ENCODE measurements around the gene CD151. TPM values are rescaled to one million over a fixed set of nuclear protein-coding genes. Genes with fewer than 3 reads are reported as not detected.

The CD151 gene
- total and polyA plus RNA-seq, 5 experiments from 2014 or later, result 9.4 to 24.3 (median 11.2) TPM

GRCh38 chr11:866481-866880, 33.7 kb downstream of the CD151 start:
- ATAC-seq, result no peak
- no peaks in the 10 kb centered on the region for H3K27me3 Mint-ChIP-seq
- H3K4me3 Mint-ChIP-seq, result no peak overlapping the region
- no peaks in the 10 kb centered on the region for H3K9me3 Mint-ChIP-seq
- DNase-seq, result no peak
- POLR2A ChIA-PET, result interaction anchor here (0.6 kb wide), 1 partner anchor 27 kb away, joined by 3 read pairs; no protein-coding TSS in a partner anchor
- peak overlapping the region in 1 of 10 donors; percentile 40 for H3K27ac Mint-ChIP-seq
- peaks cover 0 to 5% (median 0%) of the 10 kb centered on the region in 3 donors for H3K36me3 Mint-ChIP-seq
- peaks cover 0 to 1% (median 0%) of the 10 kb centered on the region in 4 donors for H3K4me1 Mint-ChIP-seq

GRCh38 chr11:867856-868358, 35.2 kb downstream of the CD151 start:
- DNase-seq, result no peak
- H3K9me3 Mint-ChIP-seq, result no peaks in the 10 kb centered on the region
- POLR2A ChIA-PET, result no interaction called here
- no peak overlapping the region for H3K4me3 Mint-ChIP-seq
- peaks cover 0 to 5% (median 0%) of the 10 kb centered on the region in 3 donors for H3K36me3 Mint-ChIP-seq
- no peaks in the 10 kb centered on the region for H3K27me3 Mint-ChIP-seq
- H3K4me1 Mint-ChIP-seq, result no peaks in the 10 kb centered on the region
- H3K27ac Mint-ChIP-seq, result peak overlapping the region in 1 of 10 donors; percentile 6
- ATAC-seq, result no peak

GRCh38 chr11:868394-868793, 35.6 kb downstream of the CD151 start:
- H3K4me3 Mint-ChIP-seq, result no peak overlapping the region
- H3K27me3 Mint-ChIP-seq, result no peaks in the 10 kb centered on the region
- H3K27ac Mint-ChIP-seq, result no peak overlapping the region
- POLR2A ChIA-PET, result no interaction called here
- DNase-seq (no peak), ATAC-seq (no peak)
- peaks cover 0 to 5% (median 0%) of the 10 kb centered on the region in 3 donors for H3K36me3 Mint-ChIP-seq
- H3K4me1 Mint-ChIP-seq, result no peaks in the 10 kb centered on the region
- no peaks in the 10 kb centered on the region for H3K9me3 Mint-ChIP-seq

GRCh38 chr11:868802-869201, 36.0 kb downstream of the CD151 start:
- no peaks in the 10 kb centered on the region for H3K9me3 Mint-ChIP-seq
- DNase-seq (no peak), ATAC-seq (no peak)
- no peaks in the 10 kb centered on the region for H3K27me3 Mint-ChIP-seq
- POLR2A ChIA-PET, result no interaction called here
- H3K4me3 Mint-ChIP-seq, result no peak overlapping the region
- H3K36me3 Mint-ChIP-seq, result peaks cover 0 to 5% (median 1%) of the 10 kb centered on the region in 3 donors
- H3K27ac Mint-ChIP-seq, result no peak overlapping the region
- H3K4me1 Mint-ChIP-seq, result peaks cover 0 to 2% (median 0%) of the 10 kb centered on the region in 4 donors

GRCh38 chr11:869399-870126, 36.8 kb downstream of the CD151 start:
- H3K27ac Mint-ChIP-seq, result no peak overlapping the region
- POLR2A ChIA-PET, result no interaction called here
- DNase-seq, result no peak
- H3K4me3 Mint-ChIP-seq, result no peak overlapping the region
- H3K9me3 Mint-ChIP-seq, result no peaks in the 10 kb centered on the region
- ATAC-seq, result no peak
- H3K27me3 Mint-ChIP-seq, result no peaks in the 10 kb centered on the region
- H3K4me1 Mint-ChIP-seq, result peaks cover 0 to 2% (median 0%) of the 10 kb centered on the region in 4 donors
- peaks cover 0 to 6% (median 3%) of the 10 kb centered on the region in 3 donors for H3K36me3 Mint-ChIP-seq

- no peaks in the 10 kb centered on the region for H3K27me3 Mint-ChIP-seq
- H3K4me3 Mint-ChIP-seq, result no peak overlapping the region
- ATAC-seq (no peak), DNase-seq (no peak)
- H3K36me3 Mint-ChIP-seq, result peaks cover 0 to 6% (median 3%) of the 10 kb centered on the region in 3 donors
- H3K9me3 Mint-ChIP-seq, result no peaks in the 10 kb centered on the region
- peaks cover 0 to 2% (median 0%) of the 10 kb centered on the region in 4 donors for H3K4me1 Mint-ChIP-seq
- no peak overlapping the region for H3K27ac Mint-ChIP-seq
- POLR2A ChIA-PET, result no interaction called here
These were observed 37.3 kb downstream of the CD151 start for GRCh38 chr11:870127-870413.

GRCh38 chr11:870418-870817, 37.7 kb downstream of the CD151 start:
- DNase-seq (no peak), ATAC-seq (no peak)
- Mint-ChIP-seq H3K4me1 (peaks cover 0 to 2% (median 0%) of the 10 kb centered on the region in 4 donors), H3K27me3 (no peaks in the 10 kb centered on the region), H3K27ac (no peak overlapping the region), H3K9me3 (no peaks in the 10 kb centered on the region), H3K4me3 (no peak overlapping the region), H3K36me3 (peaks cover 0 to 7% (median 3%) of the 10 kb centered on the region in 3 donors)
- POLR2A ChIA-PET, result no interaction called here

GRCh38 chr11:871472-871871, 38.7 kb downstream of the CD151 start:
- Mint-ChIP-seq H3K4me1 (peaks cover 0 to 4% (median 0%) of the 10 kb centered on the region in 4 donors), H3K4me3 (no peak overlapping the region), H3K36me3 (peaks cover 0 to 14% (median 3%) of the 10 kb centered on the region in 3 donors), H3K27ac (no peak overlapping the region), H3K9me3 (no peaks in the 10 kb centered on the region), H3K27me3 (no peaks in the 10 kb centered on the region)
- POLR2A ChIA-PET, result no interaction called here
- ATAC-seq (no peak), DNase-seq (no peak)

- POLR2A ChIA-PET, result no interaction called here
These were observed 40.0 kb downstream of the CD151 start for GRCh38 chr11:872799-873198.

GRCh38 chr11:873706-874105, 41.0 kb downstream of the CD151 start:
- Mint-ChIP-seq H3K27ac (peak overlapping the region in 1 of 10 donors; percentile 62), H3K27me3 (no peaks in the 10 kb centered on the region), H3K4me3 (no peak overlapping the region), H3K4me1 (peaks cover 0 to 4% (median 0%) of the 10 kb centered on the region in 4 donors), H3K9me3 (no peaks in the 10 kb centered on the region), H3K36me3 (peaks cover 0 to 13% (median 5%) of the 10 kb centered on the region in 3 donors)
- DNase-seq (no peak), ATAC-seq (no peak)
- POLR2A ChIA-PET, result no interaction called here

More at GRCh38 chr11:872799-873198, 40.0 kb downstream of the CD151 start:
- DNase-seq (no peak), ATAC-seq (no peak)
- no peak overlapping the region for H3K4me3 Mint-ChIP-seq
- H3K36me3 Mint-ChIP-seq, result peaks cover 0 to 16% (median 4%) of the 10 kb centered on the region in 3 donors
- peaks cover 0 to 4% (median 0%) of the 10 kb centered on the region in 4 donors for H3K4me1 Mint-ChIP-seq
- H3K9me3 Mint-ChIP-seq, result no peaks in the 10 kb centered on the region
- H3K27ac Mint-ChIP-seq, result no peak overlapping the region
- H3K27me3 Mint-ChIP-seq, result no peaks in the 10 kb centered on the region

- no peak for DNase-seq
- ATAC-seq, result no peak
- POLR2A ChIA-PET, result no interaction called here
- Mint-ChIP-seq H3K27me3 (no peaks in the 10 kb centered on the region), H3K4me3 (no peak overlapping the region), H3K27ac (peak overlapping the region in 1 of 10 donors; percentile 57), H3K36me3 (peaks cover 0 to 14% (median 5%) of the 10 kb centered on the region in 3 donors), H3K4me1 (peaks cover 0 to 6% (median 0%) of the 10 kb centered on the region in 4 donors), H3K9me3 (no peaks in the 10 kb centered on the region)
These were observed 42.5 kb downstream of the CD151 start for GRCh38 chr11:875203-875602.

GRCh38 chr11:875769-876301, 43.1 kb downstream of the CD151 start:
- Mint-ChIP-seq H3K27me3 (no peaks in the 10 kb centered on the region), H3K4me1 (peaks cover 0 to 6% (median 0%) of the 10 kb centered on the region in 4 donors), H3K27ac (peak overlapping the region in 2 of 10 donors; percentile 57 to 60), H3K9me3 (no peaks in the 10 kb centered on the region), H3K4me3 (no peak overlapping the region), H3K36me3 (peaks cover 0 to 20% (median 5%) of the 10 kb centered on the region in 3 donors)
- POLR2A ChIA-PET, result no interaction called here
- DNase-seq (no peak), ATAC-seq (no peak)

- no peaks in the 10 kb centered on the region for H3K27me3 Mint-ChIP-seq
- ATAC-seq, result no peak
- H3K9me3 Mint-ChIP-seq, result no peaks in the 10 kb centered on the region
- POLR2A ChIA-PET, result no interaction called here
- H3K27ac Mint-ChIP-seq, result no peak overlapping the region
- no peak for DNase-seq
- peaks cover 0 to 6% (median 0%) of the 10 kb centered on the region in 4 donors for H3K4me1 Mint-ChIP-seq
- no peak overlapping the region for H3K4me3 Mint-ChIP-seq
- peaks cover 0 to 22% (median 5%) of the 10 kb centered on the region in 3 donors for H3K36me3 Mint-ChIP-seq
These were observed 43.8 kb downstream of the CD151 start for GRCh38 chr11:876545-876944.

Data from naive thymus-derived CD8-positive, alpha-beta T cell (primary cell).